ENCODE results near the gene DAB2IP.
A peak's percentile ranks its signal among the peaks of the same experiment; 100 is the strongest.

DAB2IP gene

DNA sequence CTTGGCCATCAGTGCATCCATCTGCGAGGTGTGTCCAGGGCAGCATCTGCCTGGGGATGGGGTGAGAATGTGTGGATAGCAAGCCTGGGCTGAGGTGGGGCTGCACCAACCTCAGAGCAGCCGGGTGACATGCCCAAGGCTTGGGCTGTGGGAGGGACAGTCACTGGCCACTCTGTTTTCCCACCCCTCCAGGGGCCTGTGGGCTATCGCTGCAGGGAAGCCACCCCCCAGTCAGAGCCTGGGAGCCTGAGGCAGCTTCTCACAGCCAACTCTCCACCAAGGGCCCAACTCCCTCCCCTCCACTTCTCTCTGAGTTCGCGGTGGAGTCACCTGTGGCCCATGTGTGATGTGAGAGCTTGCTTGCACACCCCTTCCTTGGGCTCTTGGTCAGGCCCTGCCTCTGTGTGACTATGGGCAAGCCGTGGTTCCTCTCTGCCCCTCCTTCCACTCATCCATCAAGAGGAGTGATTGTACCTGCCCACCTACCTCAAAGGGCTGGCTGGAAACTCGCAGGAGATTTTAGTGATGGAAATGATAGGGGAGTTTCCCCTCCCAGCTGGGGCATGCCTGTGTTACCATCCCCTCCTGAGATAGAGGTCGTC is 54.8 kb downstream of the DAB2IP start:
- Histone ChIP-seq H2AFZ (ENCODE audit: low read length) (no peak overlapping the region), H3K18ac (ENCODE audit: low read length) (no peak overlapping the region), H3K9me3 (replicated peaks in 1 of 2; ENCODE audit: control insufficient read depth in 2 of 2, insufficient read depth in 1 of 2, low read depth in 1 of 2, low read length in 2 of 2) (no peaks in the 10 kb centered on the region), H2AK5ac (ENCODE audit: low read depth, low read length) (no peak overlapping the region), H3K9ac (ENCODE audit: low read depth, low read length, poor library complexity) (peak overlapping the region; percentile 5), H3K4me2 (ENCODE audit: insufficient read depth, low read length, poor library complexity, severe bottlenecking) (no peak overlapping the region), H4K91ac (ENCODE audit: low read depth, low read length, poor library complexity) (no peak overlapping the region), H2BK5ac (ENCODE audit: low read length) (no peak overlapping the region), H3K27me3 (ENCODE audit: control insufficient read depth in 3 of 3, insufficient read depth in 3 of 3, low read depth in 1 of 3, low read length in 3 of 3) (no peaks in the 10 kb centered on the region), H2BK120ac (ENCODE audit: low read depth, low read length) (no peak overlapping the region), H3K23ac (ENCODE audit: low read depth, low read length, poor library complexity) (no peak overlapping the region), H3K14ac (ENCODE audit: low read length) (no peak overlapping the region), H4K8ac (ENCODE audit: low read depth, low read length) (no peak overlapping the region), H3K27ac (replicated peaks; ENCODE audit: low read length) (no peak overlapping the region), H3K4ac (ENCODE audit: low read length) (no peak overlapping the region), H2BK12ac (ENCODE audit: low read length) (no peak overlapping the region), H3K4me1 (ENCODE audit: control insufficient read depth in 2 of 2, insufficient read depth in 1 of 2, low read depth in 1 of 2, low read length in 2 of 2) (peaks cover 5 to 9% of the 10 kb centered on the region in 2 donors), H2BK15ac (ENCODE audit: low read length) (no peak overlapping the region), H3K79me1 (ENCODE audit: low read depth, low read length) (peaks cover 14% of the 10 kb centered on the region), H3K36me3 (replicated peaks in 1 of 2; ENCODE audit: control insufficient read depth in 2 of 2, insufficient read depth in 2 of 2, low read length in 2 of 2) (peaks cover 6 to 40% of the 10 kb centered on the region in 2 donors), H3K4me3 (ENCODE audit: low read length in 2 of 2) (no peak overlapping the region)
- WGBS, 2 donors (ENCODE audit: extremely low coverage in 2 of 2, insufficient read length in 2 of 2, insufficient replicate concordance in 1 of 2) = no CpG with 5 or more reads among the region's 8 CpGs
- no peak for DNase-seq (ENCODE audit: low spot score)

DNA sequence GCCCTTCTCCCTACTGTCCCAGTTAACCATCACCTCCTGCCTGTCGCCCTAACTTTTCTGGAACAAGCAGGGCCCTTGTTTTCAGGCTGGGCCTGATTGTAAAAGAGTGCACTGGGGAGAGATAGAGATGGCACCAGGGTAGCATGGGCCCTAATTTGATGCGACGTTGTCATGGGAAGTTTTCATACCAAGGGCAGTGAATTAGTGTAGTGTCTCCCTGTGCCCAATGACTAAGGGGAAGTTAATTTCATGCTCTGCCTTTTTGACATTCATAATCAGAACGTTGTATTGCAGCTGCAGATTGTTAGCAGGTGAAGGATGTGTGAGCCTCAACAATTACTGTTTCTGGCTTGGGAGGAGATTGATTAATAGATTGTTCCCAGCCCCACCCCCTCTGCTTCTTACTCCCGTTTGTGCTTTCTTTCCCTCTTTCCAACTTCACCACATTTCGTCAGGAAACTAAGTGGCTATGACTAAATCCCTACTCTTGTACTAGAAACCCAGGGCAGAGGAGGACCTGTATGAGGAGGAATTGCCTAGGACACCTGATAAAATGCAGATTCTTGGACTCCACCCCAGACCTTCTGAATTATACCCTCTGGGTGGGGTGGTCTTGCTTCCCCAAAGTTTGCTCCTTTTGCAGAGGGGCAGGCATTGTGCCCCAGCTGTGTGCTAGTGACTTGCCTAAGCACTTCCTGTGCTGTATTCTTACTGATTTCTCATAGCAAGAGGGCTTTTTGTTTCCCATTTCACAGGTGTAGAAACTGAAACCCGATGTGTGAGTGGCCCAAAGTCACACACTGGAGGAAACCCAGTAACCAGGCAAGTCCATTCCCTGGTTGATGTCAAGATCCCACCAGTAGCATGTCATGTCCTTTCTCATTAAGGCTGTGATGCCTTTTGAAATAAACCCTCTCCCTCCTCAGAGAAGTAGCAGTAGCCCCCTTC is 56.3 kb downstream of the DAB2IP start:
- no peak overlapping the region for H4K8ac ChIP-seq (ENCODE audit: low read depth, low read length)
- no peaks in the 10 kb centered on the region for H3K9me3 ChIP-seq (replicated peaks in 1 of 2; ENCODE audit: control insufficient read depth in 2 of 2, insufficient read depth in 1 of 2, low read depth in 1 of 2, low read length in 2 of 2)
- H3K79me1 ChIP-seq (ENCODE audit: low read depth, low read length) = peaks cover 9% of the 10 kb centered on the region
- H3K4ac ChIP-seq (ENCODE audit: low read length) = no peak overlapping the region
- no peak overlapping the region for H3K9ac ChIP-seq (ENCODE audit: low read depth, low read length, poor library complexity)
- no peaks in the 10 kb centered on the region for H3K27me3 ChIP-seq (ENCODE audit: control insufficient read depth in 3 of 3, insufficient read depth in 3 of 3, low read depth in 1 of 3, low read length in 3 of 3)
- no peak overlapping the region for H2BK120ac ChIP-seq (ENCODE audit: low read depth, low read length)
- no peak overlapping the region for H3K18ac ChIP-seq (ENCODE audit: low read length)
- H3K23ac ChIP-seq (ENCODE audit: low read depth, low read length, poor library complexity) = no peak overlapping the region
- no peak overlapping the region for H3K4me2 ChIP-seq (ENCODE audit: insufficient read depth, low read length, poor library complexity, severe bottlenecking)
- no peak overlapping the region for H3K27ac ChIP-seq (replicated peaks; ENCODE audit: low read length)
- peaks cover 6 to 38% of the 10 kb centered on the region in 2 donors for H3K36me3 ChIP-seq (replicated peaks in 1 of 2; ENCODE audit: control insufficient read depth in 2 of 2, insufficient read depth in 2 of 2, low read length in 2 of 2)
- H4K91ac ChIP-seq (ENCODE audit: low read depth, low read length, poor library complexity) = no peak overlapping the region
- no peak overlapping the region for H2BK12ac ChIP-seq (ENCODE audit: low read length)
- no peak overlapping the region for H2BK15ac ChIP-seq (ENCODE audit: low read length)
- DNase-seq (ENCODE audit: low spot score) = no peak
- H3K14ac ChIP-seq (ENCODE audit: low read length) = no peak overlapping the region
- H2AK5ac ChIP-seq (ENCODE audit: low read depth, low read length) = no peak overlapping the region
- H3K4me3 ChIP-seq (ENCODE audit: low read length in 2 of 2) = no peak overlapping the region
- no CpG with 5 or more reads among the region's 7 CpGs for whole genome bisulfite sequencing, 2 donors (ENCODE audit: extremely low coverage in 2 of 2, insufficient read length in 2 of 2, insufficient replicate concordance in 1 of 2)
- no peak overlapping the region for H2AFZ ChIP-seq (ENCODE audit: low read length)
- no peak overlapping the region for H2BK5ac ChIP-seq (ENCODE audit: low read length)
- peaks cover 0 to 9% of the 10 kb centered on the region in 2 donors for H3K4me1 ChIP-seq (ENCODE audit: control insufficient read depth in 2 of 2, insufficient read depth in 1 of 2, low read depth in 1 of 2, low read length in 2 of 2)

DNA sequence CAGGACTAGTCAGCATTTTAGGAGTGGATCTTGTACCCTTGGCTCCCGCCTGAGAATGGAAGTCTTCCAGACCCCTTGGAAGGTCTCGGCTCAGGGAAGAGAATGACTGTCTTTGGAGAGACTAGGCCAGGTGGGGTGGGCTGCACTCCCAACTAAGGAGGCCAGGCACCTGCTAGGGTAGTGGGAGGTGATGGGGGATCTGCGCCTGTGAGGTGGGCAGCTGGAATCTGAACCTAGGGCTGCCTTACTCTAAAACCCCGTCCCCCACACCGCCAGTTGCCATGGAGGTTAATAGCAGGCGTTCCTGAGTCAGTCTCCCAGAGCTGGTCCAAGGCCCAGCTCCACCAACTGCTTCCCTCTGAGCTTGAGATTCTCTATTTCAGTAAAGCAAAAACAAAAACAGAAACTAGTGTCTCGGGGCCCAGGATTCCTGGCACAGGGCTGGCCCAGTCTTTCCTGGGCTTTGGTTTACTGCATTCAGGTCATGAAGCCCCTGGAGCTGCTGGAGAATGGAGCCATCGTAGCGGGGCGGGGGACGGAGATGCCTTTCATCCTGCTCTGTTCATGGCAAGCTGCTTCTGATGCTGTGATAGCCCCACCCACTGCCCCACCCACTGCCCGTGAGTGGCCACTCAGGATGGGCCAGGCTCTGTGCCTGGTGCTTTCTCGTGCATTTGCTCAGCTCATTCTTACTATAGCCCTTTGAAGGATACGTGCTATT is 57.5 kb downstream of the DAB2IP start:
- Histone ChIP-seq H3K4me2 (ENCODE audit: insufficient read depth, low read length, poor library complexity, severe bottlenecking) (no peak overlapping the region), H3K27me3 (ENCODE audit: control insufficient read depth in 3 of 3, insufficient read depth in 3 of 3, low read depth in 1 of 3, low read length in 3 of 3) (no peaks in the 10 kb centered on the region), H2AFZ (ENCODE audit: low read length) (no peak overlapping the region), H4K91ac (ENCODE audit: low read depth, low read length, poor library complexity) (no peak overlapping the region), H4K8ac (ENCODE audit: low read depth, low read length) (no peak overlapping the region), H3K23ac (ENCODE audit: low read depth, low read length, poor library complexity) (no peak overlapping the region), H2BK15ac (ENCODE audit: low read length) (no peak overlapping the region), H3K14ac (ENCODE audit: low read length) (no peak overlapping the region), H3K9ac (ENCODE audit: low read depth, low read length, poor library complexity) (no peak overlapping the region), H2BK120ac (ENCODE audit: low read depth, low read length) (no peak overlapping the region), H3K27ac (replicated peaks; ENCODE audit: low read length) (no peak overlapping the region), H3K4ac (ENCODE audit: low read length) (no peak overlapping the region), H2BK12ac (ENCODE audit: low read length) (no peak overlapping the region), H3K18ac (ENCODE audit: low read length) (no peak overlapping the region), H2BK5ac (ENCODE audit: low read length) (no peak overlapping the region), H3K4me1 (ENCODE audit: control insufficient read depth in 2 of 2, insufficient read depth in 1 of 2, low read depth in 1 of 2, low read length in 2 of 2) (peaks cover 0 to 9% of the 10 kb centered on the region in 2 donors), H3K9me3 (replicated peaks in 1 of 2; ENCODE audit: control insufficient read depth in 2 of 2, insufficient read depth in 1 of 2, low read depth in 1 of 2, low read length in 2 of 2) (no peaks in the 10 kb centered on the region), H3K4me3 (ENCODE audit: low read length in 2 of 2) (no peak overlapping the region), H2AK5ac (ENCODE audit: low read depth, low read length) (no peak overlapping the region), H3K79me1 (ENCODE audit: low read depth, low read length) (peaks cover 10% of the 10 kb centered on the region), H3K36me3 (replicated peaks in 1 of 2; ENCODE audit: control insufficient read depth in 2 of 2, insufficient read depth in 2 of 2, low read length in 2 of 2) (peaks cover 9 to 42% of the 10 kb centered on the region in 2 donors)
- DNase-seq (ENCODE audit: low spot score) = no peak
- WGBS, 2 donors (ENCODE audit: extremely low coverage in 2 of 2, insufficient read length in 2 of 2, insufficient replicate concordance in 1 of 2) = no CpG with 5 or more reads among the region's 14 CpGs

DNA sequence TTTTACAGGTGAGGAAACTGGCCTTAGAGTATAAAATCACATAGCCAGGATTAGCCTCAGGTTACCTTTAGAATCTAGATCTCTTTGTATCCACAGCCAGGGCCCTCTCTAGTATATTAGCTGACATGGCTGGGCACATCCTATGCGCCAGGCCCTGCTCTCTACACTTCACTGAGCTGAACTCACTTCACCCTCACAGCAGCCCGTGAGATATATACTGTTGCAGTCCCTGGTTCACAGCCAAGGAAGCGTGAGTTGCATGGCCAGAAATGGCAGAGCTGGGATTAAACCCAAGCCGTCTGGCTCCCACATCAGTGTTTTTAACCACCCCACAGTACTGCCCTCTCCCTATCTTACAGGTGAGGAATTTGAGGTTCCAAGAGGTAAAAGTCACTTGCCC is 58.4 kb downstream of the DAB2IP start:
- Histone ChIP-seq H3K9me3 (replicated peaks in 1 of 2; ENCODE audit: control insufficient read depth in 2 of 2, insufficient read depth in 1 of 2, low read depth in 1 of 2, low read length in 2 of 2) (no peaks in the 10 kb centered on the region), H3K4ac (ENCODE audit: low read length) (no peak overlapping the region), H4K8ac (ENCODE audit: low read depth, low read length) (no peak overlapping the region), H3K27ac (replicated peaks; ENCODE audit: low read length) (no peak overlapping the region), H2BK15ac (ENCODE audit: low read length) (no peak overlapping the region), H2AFZ (ENCODE audit: low read length) (no peak overlapping the region), H2BK5ac (ENCODE audit: low read length) (no peak overlapping the region), H3K4me3 (ENCODE audit: low read length in 2 of 2) (no peak overlapping the region), H3K9ac (ENCODE audit: low read depth, low read length, poor library complexity) (no peak overlapping the region), H2AK5ac (ENCODE audit: low read depth, low read length) (no peak overlapping the region), H3K4me2 (ENCODE audit: insufficient read depth, low read length, poor library complexity, severe bottlenecking) (no peak overlapping the region), H3K23ac (ENCODE audit: low read depth, low read length, poor library complexity) (no peak overlapping the region), H3K4me1 (ENCODE audit: control insufficient read depth in 2 of 2, insufficient read depth in 1 of 2, low read depth in 1 of 2, low read length in 2 of 2) (peaks cover 0 to 9% of the 10 kb centered on the region in 2 donors), H2BK120ac (ENCODE audit: low read depth, low read length) (no peak overlapping the region), H3K79me1 (ENCODE audit: low read depth, low read length) (peaks cover 10% of the 10 kb centered on the region), H3K36me3 (replicated peaks in 1 of 2; ENCODE audit: control insufficient read depth in 2 of 2, insufficient read depth in 2 of 2, low read length in 2 of 2) (peaks cover 9 to 46% of the 10 kb centered on the region in 2 donors), H3K18ac (ENCODE audit: low read length) (no peak overlapping the region), H4K91ac (ENCODE audit: low read depth, low read length, poor library complexity) (no peak overlapping the region), H3K14ac (ENCODE audit: low read length) (no peak overlapping the region), H3K27me3 (ENCODE audit: control insufficient read depth in 3 of 3, insufficient read depth in 3 of 3, low read depth in 1 of 3, low read length in 3 of 3) (no peaks in the 10 kb centered on the region), H2BK12ac (ENCODE audit: low read length) (no peak overlapping the region)
- WGBS, 2 donors (ENCODE audit: extremely low coverage in 2 of 2, insufficient read length in 2 of 2, insufficient replicate concordance in 1 of 2) = no CpG with 5 or more reads among the region's 4 CpGs
- DNase-seq (ENCODE audit: low spot score) = no peak
